ENCODE measurements around the gene ABCG5.
A peak's percentile ranks its signal among the peaks of the same experiment; 100 is the strongest.

The ABCG5 gene

DNA sequence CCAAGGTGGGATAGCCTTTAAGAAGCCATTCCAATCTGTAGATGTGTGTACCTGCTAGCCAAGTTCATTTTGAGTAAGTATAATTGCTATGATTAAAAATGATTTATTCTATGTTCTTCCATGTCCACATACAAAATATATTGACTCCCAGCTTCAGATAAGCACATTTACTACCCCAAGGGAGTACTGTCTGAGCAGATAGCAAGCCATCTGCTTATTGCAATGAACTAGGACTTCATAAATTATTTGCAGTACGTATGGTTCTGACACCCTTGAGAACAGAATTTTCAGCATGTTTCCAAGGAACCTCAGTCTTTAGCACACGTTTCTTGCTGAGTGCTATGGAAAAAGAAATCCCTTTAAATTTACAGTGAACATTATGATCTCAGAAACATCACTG lies 28.2 kb downstream of the ABCG5 start:
- DNase-seq (ENCODE audit: low read depth, low spot score): no peak

DNA sequence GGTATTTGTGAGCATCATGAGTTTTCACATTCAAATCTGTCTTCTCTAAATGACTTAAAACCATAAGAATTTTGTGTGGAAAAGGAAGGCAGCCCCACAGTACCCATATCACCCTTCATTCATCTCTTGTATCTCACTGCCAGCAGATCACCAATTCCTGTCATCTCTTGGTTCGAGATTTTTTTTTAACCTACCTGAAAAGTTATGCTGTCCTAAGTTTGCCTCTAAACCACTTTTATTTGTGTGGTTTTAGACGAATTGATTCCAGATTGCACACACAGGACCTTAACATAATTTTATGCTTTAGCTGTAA lies 32.0 kb downstream of the ABCG5 start:
- DNase-seq (ENCODE audit: low read depth, low spot score): no peak

DNA sequence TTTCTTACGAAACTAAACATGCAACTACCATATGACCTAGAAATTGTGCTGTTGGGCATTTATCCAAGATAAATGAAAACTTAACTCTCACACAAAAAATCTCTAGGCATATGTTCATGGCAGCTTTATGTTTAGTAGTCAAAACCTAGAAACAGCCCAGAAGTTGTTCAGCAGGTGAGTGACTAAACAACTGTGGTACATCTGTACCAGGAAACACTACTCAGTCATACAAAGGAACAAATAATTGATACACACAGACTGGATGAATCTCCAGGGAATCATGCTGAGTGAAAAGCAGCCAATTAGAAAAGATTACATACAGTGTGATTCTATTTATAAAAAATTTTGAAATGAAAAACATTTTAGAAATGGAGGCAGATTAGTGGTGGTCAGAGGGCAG lies 35.5 kb downstream of the ABCG5 start:
- DNase-seq (ENCODE audit: low read depth, low spot score): no peak

DNA sequence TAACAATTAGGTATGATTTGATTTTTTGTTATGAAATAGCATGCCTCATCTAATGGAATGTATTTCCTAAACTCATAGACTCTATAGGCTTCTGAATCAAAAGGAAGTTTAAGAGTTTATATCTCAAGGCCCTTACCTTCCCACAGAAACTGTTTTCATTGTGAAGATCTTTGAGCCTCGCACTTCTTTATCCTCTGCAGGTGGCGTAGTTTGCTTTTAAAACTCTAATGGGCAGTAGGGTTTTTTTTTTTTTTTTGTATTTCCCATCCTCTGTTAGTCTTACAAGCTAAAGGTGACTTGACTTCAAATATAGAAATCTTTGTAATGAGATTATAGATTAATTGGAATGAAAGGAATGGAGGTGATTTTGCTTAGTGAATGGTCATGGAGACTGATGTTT lies 36.5 kb downstream of the ABCG5 start:
- DNase-seq (ENCODE audit: low read depth, low spot score): no peak

DNA sequence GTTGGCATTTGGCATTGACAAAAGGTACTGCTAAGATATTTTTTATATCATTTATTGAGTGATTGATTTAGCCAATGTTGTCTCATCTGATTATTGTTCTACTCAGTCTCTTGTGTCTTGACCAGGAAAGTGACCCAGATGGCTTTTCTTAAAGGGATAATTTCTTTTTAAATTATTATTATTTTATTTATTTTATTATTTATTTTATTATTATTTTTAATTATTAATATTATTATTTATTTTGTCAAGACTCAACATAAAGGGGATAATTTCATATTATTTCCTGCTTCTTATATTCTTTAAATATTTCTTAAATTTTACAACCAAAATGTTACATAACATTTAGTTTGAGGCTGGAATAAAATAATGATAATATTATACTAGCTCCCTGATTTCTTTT lies 37.7 kb downstream of the ABCG5 start:
- no peak for DNase-seq (ENCODE audit: low read depth, low spot score)

DNA sequence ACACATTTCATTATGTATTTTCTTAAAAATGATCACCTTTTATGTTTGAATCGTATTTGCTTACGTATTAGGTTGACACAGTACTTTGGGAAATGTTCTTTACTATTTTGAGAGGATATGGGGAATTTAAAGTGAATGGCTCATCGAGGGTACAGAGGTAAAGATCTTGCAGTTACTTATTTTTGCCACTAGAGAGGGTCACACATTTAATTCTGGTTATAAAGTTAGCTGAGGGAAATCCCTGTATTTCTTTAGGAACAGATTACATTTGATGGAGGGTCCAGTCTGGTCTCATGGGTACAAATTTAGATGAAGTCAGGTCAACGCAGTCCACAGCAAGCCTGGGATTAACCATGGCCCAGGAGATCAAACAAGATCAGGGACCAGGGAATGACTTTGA lies 40.3 kb downstream of the ABCG5 start:
- no peak for DNase-seq (ENCODE audit: low read depth, low spot score)

DNA sequence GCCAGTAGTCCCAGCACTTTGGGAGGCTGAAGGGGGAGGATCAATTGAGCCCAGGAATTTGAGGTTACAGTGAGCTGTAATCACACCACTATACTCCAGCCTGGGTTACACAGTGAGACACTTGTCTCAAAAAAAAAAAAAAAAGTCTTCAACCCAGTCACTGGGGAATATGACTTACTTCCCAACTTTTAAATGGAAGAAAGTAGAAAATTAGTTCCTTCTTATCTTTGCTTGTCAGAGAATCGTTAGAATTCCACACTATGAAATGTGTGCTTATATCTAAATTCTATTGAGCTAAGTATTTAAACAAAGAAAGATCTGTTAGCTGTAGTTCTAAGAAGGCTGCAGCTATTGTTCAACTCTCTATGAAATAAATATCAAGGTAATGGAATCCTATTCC lies 42.4 kb downstream of the ABCG5 start:
- DNase-seq (ENCODE audit: low read depth, low spot score): no peak

DNA sequence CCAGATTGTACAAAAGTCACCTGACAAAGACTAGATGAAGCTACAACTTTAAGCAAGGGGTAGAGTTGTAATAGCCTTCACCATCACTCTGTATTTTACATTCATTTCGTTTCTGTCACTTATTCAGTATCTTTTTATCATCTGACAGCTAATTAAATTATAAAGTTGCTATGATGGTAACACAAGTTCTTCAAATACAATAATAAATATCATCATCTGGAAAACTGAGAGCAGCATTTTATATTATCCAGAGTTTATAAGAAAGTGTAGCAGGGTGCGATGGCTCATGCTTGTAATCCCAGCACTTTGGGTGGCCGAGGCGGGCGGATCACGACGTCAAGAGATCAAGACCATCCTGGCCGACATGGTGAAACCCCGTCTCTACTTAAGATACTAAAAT lies 43.7 kb downstream of the ABCG5 start:
- DNase-seq (ENCODE audit: low read depth, low spot score): no peak

DNA sequence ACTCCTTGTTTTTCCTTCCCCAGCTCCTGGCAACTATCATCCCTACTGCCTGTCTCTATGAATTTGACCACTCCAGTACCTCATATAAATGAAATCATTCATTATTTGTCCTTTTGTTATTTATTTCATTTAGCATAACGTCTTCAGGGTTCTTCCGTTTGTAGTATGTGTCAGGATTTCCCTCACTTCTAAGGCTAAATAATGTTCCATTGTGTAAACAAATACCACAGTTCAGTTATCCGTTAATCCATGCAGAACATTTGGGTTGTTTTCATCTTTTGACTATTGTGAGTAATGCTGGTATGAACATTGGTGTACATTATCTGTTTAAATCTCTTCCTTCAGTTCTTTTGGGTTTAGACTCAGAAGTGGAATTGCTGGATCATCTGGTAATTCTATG lies 46.0 kb downstream of the ABCG5 start:
- no peak for DNase-seq (ENCODE audit: low read depth, low spot score)

DNA sequence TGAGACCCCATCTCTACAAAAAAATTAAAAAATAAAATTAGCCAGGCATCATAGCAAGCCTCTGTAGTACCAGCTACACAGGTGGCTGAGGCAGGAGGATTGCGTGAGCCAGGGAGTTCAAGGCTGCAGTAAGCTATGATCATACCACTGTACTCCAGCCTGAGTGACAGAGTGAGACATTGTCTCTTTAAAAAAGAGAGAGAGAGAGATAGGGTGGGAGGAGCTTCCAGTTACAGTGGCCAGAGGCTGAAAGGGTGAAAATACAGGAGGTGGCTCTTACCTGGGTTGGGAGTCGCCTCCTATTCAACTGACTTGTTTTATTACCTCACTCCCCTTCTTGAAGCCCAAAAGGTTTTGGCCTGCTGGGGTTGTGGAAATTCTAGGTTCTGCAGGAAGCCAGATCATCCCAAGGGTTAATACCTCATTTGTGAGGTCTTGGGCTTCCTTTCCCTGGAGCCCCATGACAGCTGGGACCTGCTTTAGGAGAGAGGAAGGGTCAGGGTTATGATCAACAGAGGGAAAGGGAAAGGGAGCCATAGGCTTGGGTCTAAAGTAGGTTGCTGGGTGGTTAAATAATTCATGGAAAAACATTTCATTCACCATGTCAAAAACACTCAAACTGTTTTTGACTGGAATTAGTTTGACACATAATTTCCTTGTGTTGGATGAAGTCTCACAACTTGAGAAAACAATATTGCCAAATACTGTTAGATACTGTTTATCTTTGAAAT lies 47.4 kb downstream of the ABCG5 start:
- no peak for DNase-seq (ENCODE audit: low read depth, low spot score)

DNA sequence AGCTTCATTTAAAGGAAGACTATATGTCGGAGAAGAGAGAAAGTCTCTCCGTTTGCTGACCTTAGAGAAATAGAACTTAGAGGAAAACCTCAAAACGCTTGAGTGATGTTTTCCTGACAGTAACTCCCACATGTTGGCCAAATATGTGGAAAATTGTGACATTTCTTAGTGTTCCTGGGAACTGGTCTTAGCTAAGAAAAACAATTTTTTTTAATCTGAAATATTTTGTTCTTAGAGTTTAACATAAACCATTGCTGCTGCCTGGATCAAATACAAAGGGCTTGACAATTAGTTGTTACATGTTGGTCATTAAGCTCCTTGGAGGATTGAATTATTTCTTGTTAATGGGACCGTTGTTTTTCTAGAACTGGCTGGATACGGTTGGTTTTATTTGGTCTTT lies 48.5 kb downstream of the ABCG5 start:
- no peak for DNase-seq (ENCODE audit: low read depth, low spot score)

DNA sequence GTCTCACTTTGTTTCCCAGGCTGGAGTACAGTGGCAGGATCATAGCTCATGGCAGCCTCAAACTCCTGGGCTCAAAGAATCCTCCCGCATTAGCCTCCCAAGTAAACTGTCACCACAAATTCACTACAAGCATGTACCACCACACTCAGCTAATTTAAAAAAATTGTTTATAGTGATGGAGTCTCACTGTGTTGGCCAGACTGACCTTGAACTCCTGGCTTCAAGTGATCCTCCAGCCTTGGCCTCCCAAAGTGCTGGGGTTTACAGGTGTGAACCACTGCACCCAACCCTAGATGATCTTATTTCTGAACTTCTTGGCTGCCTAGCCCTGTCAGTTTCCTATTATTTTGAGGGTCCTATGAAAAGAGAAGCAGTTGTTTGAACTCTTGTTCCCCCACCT lies 50.0 kb downstream of the ABCG5 start:
- no peak for DNase-seq (ENCODE audit: low read depth, low spot score)

DNA sequence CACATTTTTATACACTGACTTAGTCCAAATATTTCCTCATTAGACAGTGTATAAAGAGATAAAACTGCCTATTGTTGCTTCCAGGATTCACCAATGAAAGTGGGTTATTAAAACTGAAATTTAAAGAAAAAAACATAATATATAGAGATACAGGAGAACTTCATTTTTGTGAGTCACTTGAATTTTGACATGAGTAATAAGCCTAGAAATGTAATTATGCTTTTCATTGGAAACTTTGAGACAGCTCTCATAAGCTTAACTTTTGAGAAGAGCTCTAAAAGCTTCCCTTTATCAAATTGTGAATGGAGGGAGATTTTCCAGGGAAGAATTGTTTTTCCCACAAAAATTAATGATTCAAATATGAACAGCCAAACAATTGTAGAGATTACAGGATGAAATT lies 50.7 kb downstream of the ABCG5 start:
- DNase-seq (ENCODE audit: low read depth, low spot score): no peak

DNA sequence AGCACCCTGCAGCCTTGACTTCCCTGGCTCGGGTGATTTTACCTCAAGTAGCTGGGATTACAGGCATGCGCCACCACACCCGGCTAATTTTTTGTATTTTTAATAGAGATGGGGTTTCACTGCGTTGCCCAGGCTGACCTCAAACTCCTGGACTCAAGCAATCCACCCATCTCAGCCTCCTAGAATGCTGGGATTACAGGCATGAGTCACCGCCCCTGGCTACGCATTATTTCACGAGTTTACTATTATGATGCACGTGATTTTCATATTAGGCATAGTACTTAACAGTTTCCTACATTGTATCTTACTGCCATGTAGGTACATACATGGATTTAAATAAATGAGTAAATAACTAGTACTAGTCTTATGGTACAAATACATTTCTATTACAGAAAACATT lies 60.4 kb downstream of the ABCG5 start:
- DNase-seq (ENCODE audit: low read depth, low spot score): no peak

DNA sequence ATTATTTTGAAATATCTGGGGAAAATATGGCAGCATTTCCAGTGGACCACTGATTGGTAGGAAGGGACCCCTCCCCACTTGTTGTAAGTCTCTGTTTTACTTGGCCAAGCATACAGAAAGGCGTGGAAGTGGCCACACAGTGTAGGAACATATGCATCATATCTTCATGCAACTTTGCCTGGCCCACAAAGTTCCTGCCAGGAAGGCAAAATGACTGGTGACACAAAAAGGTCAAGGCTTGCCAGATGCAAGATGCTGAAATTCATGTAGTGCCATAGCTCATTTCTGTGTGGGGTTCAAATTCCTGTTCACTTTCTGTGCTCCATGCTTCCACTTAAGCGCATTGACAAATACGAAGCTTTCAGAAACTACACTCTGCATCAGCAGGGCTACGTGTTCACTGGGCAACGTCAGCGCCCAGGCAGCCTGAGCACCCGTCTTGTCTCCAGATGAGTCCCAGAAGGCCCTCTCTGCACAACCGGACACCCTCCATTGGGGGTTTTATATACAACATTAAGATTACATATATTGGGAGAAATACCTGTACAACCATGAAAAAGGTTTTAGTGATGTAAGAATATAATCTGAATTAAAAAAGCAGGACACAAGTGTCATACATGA lies 61.2 kb downstream of the ABCG5 start:
- DNase-seq (ENCODE audit: low read depth, low spot score): no peak

DNA sequence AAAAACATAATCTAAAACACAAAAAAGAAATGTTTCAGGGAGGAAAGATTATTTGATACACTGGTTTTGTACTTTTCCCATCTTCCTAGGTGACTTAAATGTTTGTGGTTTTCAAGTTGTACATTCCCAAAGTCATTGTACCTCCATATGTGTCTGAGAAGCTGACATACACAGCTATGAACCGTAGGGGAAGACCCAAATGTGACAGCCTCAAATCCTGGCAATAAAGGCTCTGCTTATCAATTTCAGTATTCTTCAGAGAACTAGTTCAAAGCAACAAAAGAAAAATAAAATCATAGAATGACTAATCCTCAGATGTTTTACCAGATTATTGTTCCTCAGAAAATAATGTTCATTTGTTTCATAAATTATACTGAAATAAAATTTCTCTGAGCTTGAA lies 62.3 kb downstream of the ABCG5 start:
- DNase-seq (ENCODE audit: low read depth, low spot score): no peak

DNA sequence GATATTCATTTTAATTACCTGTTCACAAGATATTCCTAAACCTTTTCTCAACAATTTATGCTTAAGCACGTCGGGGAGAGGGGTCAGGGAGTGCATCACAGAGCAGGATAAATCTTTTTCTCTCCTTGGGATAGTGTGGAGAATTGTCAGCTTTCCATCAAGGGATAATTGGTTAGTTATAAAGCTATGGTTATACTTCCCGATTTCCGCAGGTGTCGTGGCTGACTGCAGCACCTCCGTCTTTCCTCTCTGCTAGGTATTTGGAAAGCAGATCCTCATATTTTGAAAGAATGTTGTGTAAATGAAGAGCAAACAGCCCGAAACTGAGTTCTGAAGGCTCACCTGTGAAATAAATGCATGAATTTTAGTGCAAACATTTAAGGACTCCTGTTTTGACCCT lies 64.0 kb downstream of the ABCG5 start:
- no peak for DNase-seq (ENCODE audit: low read depth, low spot score)

DNA sequence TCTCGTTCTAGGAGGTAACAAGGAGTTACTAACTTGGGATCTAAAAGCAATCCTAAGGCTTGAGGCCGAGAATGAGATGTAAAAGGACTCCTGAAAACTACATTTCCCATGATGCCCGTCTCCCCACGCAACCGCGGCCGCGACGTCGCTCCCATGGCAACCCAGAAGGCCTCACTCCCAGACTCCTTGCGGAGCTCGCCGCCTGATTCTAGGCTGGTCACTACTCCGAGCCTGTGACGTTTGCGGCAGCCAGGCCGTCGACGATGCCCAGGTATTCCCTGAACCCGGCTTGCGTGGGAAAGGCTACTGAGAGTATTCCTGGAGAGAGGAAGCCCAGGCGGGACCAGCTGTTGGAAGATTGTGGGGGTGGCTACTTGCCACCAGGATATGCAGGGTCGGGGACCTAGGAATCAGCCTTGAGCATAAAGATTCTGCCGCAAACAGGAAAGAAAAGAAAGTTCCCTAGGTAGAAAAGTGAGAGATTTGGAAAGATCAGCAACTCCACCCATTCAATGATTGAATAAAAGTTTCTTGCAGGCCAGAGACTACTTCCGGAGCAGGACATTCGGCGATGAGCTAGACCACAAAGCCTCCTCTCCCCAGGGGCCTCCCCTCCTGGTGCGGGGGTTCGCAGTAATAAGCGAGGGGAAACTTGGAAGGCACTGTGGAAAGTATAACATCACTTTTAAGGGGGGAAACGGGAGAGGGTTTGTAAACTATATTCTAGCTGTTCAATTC lies 64.6 kb downstream of the ABCG5 start, which contains the start of gene DYNC2LI1:
TSS of gene DYNC2LI1 (plus strand) at position 164 of the 738 bp plus-strand sequence. CDS start at position 264, 100 bp downstream.
- peak; percentile 96 for DNase-seq (ENCODE audit: low read depth, low spot score)

DNA sequence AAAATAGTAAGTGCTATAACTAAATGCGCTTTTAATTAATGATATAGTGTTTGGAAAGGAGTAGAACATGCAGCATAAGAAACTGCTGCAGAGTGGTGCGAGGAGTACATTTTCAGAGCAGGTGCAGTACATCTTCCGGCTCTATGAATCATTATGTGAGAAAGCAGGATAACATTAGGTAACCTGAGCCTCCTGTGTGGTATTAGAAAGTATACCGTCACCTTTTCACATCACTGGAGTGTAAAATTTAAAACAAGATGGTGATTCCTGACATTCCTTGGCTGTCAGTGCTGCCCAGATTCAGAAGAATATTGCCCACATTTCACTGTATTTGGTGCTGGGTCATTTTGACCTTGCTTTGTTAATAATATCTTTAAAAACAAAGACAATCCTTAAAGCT lies 72.6 kb downstream of the ABCG5 start:
- no peak for DNase-seq (ENCODE audit: low read depth, low spot score)

DNA sequence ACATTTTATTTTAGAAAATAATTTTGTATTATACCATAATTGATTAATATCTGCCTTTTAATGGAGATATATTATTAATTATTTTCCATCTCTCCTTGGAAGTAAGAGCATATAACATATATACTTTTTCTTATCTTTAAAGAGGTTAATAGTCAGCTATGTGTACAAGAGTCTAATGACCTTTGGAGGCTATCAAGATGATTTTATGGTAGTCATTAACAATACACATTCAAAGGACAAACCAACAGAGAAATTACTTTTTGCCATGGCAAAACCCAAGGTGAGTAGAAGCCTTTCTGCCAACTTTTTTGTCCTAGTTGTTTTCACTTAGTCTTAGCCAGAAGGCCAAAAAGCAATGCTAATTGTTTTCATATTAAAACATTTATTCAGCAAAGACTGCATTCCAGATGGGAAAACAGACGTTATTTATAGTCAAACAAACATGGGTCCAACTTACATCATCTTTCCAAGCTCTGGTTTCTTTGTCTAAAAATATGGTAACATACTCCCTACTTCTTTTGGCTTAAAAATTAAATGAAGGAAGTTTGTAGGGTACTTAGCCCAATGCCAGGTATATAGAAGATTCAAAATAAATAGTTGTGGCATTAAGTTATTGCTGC lies 74.4 kb downstream of the ABCG5 start:
- DNase-seq (ENCODE audit: low read depth, low spot score): no peak

DNA sequence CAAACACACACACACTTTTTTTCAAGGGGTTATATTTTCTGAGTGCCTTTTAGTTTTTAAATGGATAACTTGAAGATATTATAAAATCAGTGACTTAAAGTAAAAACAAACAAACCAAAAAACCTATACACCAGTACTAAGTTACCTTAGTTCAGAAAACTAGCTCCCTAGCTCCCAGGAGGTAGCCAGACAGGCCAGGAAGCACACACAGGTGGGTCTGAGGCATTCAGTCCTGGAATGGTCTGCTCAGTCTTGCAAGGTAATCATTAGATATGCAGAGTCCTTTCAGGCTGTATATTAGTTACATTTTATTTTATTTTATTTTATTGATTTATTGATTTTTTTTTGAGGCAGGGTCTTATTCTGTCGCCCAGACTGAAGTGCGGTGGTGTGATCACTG lies 75.5 kb downstream of the ABCG5 start:
- no peak for DNase-seq (ENCODE audit: low read depth, low spot score)

Data from astrocyte of the hippocampus (primary cell).